ENCODE data around the gene LEO1. TPM values are rescaled to one million over a fixed set of nuclear protein-coding genes. Genes with fewer than 3 reads are reported as not detected.

Gene LEO1
- total and polyA plus RNA-seq, 2 of the 13 experiments (the other 11 are each of a cell fraction or from before 2014, with no cell fraction given): 17.0 to 60.3 TPM

DNA sequence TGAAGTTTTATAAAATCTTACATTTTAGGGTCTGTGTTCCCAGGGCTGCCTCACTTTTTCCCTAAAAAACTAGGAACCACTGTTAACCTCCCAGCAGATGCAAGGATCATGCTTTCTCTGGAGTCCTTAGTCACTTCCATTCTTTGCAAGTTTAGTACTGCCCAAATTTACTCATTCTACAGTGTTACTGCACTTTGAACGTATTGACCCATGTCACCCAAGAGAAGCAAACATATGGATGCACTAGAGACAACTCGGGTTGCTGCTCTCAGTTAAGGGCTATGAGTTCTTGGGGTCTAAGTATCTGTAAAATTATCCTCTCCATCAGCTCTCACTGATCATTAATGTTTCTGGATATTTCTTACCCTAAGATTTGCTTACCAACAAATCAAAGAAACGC lies 59.0 kb downstream of the LEO1 start (continued):
- peak; percentile 33 for TF ChIP-seq ASH2L (IDR thresholded peaks at IDR 0.05; ENCODE audit: insufficient read length, low read depth, low read length)
- TF ChIP-seq MIXL1 (CRISPR knock-in tag; IDR thresholded peaks at IDR 0.05): peak; percentile 84
- TF ChIP-seq FOXA3 (CRISPR knock-in tag; IDR thresholded peaks at IDR 0.05): peak; percentile 76
- no peak for TF ChIP-seq ZNF660 (CRISPR knock-in tag; IDR thresholded peaks at IDR 0.05; ENCODE audit: borderline replicate concordance, low read depth)
- TF ChIP-seq ZNF124 (CRISPR knock-in tag; IDR thresholded peaks at IDR 0.05): no peak
- no peak for TF ChIP-seq HDAC6 (IDR thresholded peaks at IDR 0.05; ENCODE audit: low read depth, low read length)
- no peak for TF ChIP-seq DZIP1 (CRISPR knock-in tag; IDR thresholded peaks at IDR 0.05)
- peak; percentile 94 for TF ChIP-seq ONECUT2 (CRISPR knock-in tag; IDR thresholded peaks at IDR 0.05)
- no peak for TF ChIP-seq KLF13 (CRISPR knock-in tag; IDR thresholded peaks at IDR 0.05)
- peak; percentile 67; the same call in 1 of the 2 replicates for TF ChIP-seq DPF2 (CRISPR knock-in tag; IDR thresholded peaks at IDR 0.05; ENCODE audit: borderline replicate concordance, low read depth)
- TF ChIP-seq ZNF614 (CRISPR knock-in tag; IDR thresholded peaks at IDR 0.05; ENCODE audit: borderline replicate concordance): 0 out of 2 replicates have a peak, but pooled peaks have one; percentile 23
- TF ChIP-seq GATAD2A (CRISPR knock-in tag; IDR thresholded peaks at IDR 0.05): peak; percentile 84
- TF ChIP-seq SOX13 (IDR thresholded peaks at IDR 0.05): no peak
- peak in 1 of 2 experiments; percentile 55; a peak in 1 of 4 replicates for TF ChIP-seq SOX13 (CRISPR knock-in tag; conservative IDR thresholded peaks at IDR 0.05 in 1 of 2, IDR thresholded peaks at IDR 0.05 in 1 of 2)
- TF ChIP-seq HNF4A (CRISPR knock-in tag; IDR thresholded peaks at IDR 0.05): peak; percentile 96
- TF ChIP-seq HMG20A (CRISPR knock-in tag; IDR thresholded peaks at IDR 0.05; ENCODE audit: borderline replicate concordance): peak; percentile 54; the same call in 1 of the 2 replicates
- TF ChIP-seq IRX3 (CRISPR knock-in tag; IDR thresholded peaks at IDR 0.05; ENCODE audit: borderline replicate concordance, low read depth): no peak
- TF ChIP-seq NFRKB (IDR thresholded peaks at IDR 0.05): no peak

Data from HepG2 (cell line).